HG03025 (cell line): Measurements from ENCODE around the gene HDDC2.
"Not testable (repeated sequence)": the region's sequence is repeated elsewhere in the genome, so short reads cannot be mapped to it uniquely, and the experiment has no call there.

Experiments used
- ATAC-seq: cut with Tn5 transposase; IDR thresholded peaks from one replicate; pipeline ENCODE4 v1.9.1; 2021; ENCODE audit warnings: mild to moderate bottlenecking, moderate library complexity; ENCODE audit not compliant: unreplicated experiment, low FRiP score

HDDC2 gene

GRCh38 chr6:125307150-125307838 lies 5.5 kb upstream of the HDDC2 start:
- ATAC-seq: no peak

DNA sequence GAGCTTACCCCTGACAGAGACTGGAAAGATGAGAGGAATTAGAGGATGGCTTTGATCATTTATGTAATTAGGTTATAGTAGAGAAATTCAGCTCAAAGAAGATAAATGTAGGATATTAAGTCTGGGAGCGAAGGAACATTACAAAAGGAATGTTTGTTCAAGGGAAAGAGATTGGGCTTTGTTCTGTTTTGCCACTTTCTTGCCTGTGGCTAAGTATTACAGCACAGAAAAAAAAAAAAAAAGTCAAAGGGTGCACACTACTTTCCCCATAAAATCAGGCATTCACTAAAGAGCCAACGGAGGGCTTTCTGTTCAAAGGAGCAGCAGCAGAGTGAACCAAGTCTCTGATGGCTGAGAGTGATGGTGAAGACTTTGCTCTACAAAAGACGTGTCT lies 5.0 kb upstream of the HDDC2 start:
- no peak for ATAC-seq

DNA sequence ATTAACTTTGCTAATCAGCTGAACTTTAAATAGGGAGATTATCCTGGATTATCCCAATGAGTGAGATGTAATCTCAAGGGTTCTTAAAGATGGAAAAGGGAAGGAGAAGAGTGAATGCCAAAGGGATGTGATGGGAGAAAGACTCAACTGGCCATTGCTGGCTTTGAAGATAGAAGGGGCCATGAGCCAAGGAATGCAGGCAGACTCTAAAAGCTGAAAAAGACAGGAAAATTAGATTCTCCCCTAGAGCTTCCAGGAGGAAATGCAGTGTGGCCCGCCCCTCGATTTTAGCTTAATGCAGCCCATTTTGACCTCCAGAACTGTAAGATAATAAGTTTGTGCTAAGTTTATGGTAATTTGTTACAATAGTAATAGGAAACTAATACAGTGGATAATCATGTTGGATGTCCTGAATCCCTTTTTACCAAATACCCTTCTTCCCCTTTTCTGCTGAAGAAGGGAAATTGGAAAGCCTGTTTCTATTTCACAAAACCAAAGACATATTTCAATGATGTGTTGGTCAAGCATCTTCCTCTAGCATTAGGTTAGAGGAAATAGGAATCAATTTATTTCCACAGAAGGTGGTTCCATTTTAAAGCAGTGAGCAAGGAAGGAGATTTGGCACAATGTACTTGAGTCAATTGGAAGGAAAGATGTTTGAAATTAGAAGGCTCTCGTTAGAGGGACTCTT lies 3.3 kb upstream of the HDDC2 start:
- ATAC-seq: no peak

DNA sequence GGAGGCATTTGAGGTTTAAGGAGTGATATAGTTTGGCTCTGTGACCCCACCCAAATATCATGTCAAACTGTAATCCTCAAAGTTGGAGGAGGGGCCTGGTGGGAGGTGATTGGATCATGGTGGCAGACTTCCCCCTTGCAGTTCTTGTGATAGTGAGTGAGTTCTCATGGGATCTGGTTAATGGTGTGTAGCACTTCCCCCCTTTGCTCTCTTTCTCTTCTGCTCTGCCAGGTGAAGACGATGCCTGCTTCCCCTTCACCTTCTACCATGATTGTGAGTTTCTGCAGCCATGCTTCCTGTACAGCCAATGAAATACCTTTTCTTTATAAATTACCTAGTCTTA lies 1.7 kb upstream of the HDDC2 start:
- no peak for ATAC-seq

- ATAC-seq: no peak
Observed at GRCh38 chr6:125302840-125303511, 1.2 kb upstream of the HDDC2 start.

- no peak for ATAC-seq
Observed at GRCh38 chr6:125300992-125301434, 754 bp downstream of the HDDC2 start.

DNA sequence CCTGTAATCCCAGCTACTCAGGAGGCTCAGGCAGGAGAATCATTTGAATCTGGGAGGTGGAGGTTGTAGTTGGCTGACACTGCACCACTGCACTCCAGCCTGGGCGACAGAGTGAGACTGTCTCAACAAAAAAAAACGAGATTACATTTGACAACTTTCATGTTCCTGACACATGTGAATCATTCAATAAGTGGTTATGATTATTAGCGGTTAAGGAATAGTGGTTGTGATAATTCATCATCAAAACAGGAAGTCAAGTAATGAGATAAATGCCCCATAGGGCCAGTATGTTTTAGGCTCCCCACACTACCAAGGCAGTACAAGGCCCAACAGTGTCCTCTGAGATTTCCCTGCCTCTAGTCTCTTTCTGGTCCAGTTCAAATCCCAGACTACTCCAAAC lies 2.5 kb downstream of the HDDC2 start:
- ATAC-seq: no peak

DNA sequence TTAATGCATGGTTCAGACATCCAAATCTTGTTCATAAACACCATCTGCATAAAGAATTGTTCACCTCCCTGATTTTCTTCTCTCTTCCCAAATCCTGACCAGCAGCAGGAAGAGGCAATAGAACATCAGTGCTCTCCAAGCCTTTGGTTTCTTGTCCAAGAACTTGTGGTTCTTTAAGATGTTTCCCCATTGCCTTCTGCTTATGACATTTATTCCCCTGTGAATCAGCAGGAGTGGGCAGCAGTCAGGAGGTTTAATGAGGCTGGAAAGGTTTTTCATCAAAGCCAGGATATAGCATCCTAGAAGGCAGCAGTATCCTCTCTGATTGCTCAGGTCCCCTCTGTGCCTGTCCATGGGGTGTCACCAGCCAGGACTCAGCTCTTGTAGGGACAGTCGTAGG lies 5.3 kb downstream of the HDDC2 start:
- ATAC-seq: no peak

- ATAC-seq: no peak
Observed at GRCh38 chr6:125294925-125295324, 6.8 kb downstream of the HDDC2 start.

DNA sequence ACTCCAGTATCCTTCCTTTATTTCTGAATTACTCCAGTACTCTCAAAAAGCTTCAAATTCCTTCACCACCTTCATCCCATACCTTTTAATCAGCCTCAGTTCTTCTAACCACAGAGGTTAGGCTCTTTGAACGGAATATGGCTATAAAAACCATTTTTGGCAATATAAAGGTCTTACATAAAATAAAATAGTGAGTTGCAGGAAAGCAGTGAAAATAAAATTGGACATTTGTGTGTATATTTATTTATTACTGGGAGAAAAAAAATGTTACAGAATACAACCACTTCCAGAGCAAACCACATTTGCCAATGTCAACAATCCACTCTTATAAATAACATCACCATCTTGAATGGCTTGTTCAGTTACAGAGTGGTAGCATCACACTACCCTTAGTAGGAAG lies 7.7 kb downstream of the HDDC2 start:
- no peak for ATAC-seq

DNA sequence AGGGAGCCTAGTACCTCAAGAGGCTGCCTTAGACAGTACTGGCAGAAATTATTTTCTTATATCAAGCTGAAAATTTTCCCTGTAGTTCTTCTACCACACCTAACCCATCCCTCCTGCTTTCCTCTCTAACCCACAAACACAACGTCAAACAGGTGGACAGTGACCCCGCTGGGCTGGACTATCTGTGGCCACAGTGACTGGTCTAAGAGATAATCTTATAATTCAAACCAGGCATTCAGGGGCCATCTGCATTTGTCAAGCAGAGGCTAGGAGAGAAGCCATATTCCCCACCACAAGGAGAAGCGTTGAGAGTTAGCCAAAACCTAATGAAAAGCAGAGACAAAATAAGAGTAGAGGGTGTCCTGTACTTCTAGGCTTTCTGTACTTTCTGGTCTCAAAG lies 8.2 kb downstream of the HDDC2 start:
- no peak for ATAC-seq

DNA sequence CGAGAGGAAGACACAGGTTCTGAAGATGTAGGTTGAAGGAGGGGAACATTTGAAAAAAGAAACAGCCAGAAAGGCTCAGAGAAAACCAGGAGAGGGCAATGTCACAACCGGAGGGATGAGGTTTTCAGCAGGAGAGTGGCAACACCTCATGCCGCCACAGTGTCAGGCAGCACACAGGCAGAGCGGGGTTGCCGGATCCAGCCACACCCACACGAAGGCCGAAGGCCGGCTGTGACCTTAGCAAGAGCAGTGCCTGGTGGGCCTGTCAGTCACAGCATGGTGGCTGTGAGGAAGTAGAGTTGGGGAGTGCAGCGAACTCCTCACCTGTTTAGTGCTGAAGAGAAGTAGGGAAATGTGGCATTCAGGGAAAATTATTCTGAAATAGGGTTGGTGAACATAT lies 14.0 kb downstream of the HDDC2 start:
- no peak for ATAC-seq

DNA sequence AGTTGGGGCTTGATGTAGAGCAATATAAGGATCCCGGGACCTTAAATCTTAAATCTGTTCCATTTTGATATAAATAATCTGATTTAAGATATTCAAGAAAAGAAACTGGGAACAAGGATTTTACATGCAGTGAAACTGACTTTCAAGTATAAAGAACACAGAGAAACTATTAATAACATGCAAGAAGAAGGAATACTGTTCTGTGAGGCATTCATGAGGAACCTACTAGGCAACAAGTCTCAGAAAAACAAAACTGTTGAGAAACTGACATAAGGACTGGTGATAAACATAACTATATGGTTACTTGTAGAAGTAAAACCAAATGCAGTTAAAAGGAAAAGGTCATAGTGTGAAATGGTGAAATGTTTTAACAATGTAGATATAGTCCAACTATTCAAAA lies 15.8 kb downstream of the HDDC2 start:
- no peak for ATAC-seq

DNA sequence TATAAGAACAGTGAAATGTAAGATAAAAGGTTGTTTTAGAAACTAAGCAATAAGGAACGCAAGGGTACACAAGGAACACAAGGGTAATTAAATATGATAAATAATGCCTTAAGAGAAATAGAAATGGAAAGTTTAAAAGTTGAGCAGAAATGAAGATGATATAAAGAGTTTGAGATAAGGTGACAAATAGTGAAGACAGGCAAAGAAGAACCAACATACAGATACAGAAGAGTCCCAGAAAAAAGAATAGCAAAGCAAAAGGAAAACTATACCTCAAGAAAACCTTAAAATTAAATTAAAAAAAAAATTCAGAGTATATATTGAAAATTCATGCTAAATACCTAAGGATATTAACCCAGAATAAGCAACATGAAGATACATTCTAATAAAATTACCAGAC lies 16.4 kb downstream of the HDDC2 start:
- no peak for ATAC-seq

- ATAC-seq: not testable (repeated sequence)
Observed at GRCh38 chr6:125282470-125282869, 19.3 kb downstream of the HDDC2 start.

DNA sequence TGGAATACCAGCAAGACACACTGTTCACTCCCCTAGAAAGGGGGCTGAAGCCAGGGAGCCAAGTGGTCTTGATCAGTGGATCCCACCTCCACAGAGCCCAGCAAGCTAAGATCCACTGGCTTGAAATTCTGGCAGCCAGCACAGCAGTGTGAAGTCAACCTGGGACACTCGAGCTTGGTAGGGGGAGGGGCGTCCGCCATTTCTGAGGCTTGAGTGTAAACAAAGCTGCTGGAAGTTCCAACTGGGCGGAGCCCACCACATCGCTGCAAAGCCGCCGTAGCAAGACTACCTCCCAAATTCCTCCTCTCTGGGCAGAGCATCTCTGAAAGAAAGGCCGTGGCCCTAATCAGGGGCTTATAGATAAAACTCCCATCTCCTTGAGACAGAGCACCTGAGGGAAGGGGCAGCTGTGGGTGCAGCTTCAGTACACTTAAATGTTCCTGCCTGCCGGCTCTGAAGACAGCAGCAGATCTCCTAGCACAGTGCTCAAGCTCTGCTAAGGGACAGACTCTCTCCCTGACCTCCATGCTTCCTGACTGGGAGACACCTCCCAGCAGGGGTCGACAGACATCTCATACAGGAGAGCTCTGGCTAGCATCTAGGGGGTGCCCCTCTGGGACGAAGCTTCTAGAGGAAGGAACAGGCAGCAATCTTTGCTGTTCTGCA lies 21.3 kb downstream of the HDDC2 start:
- ATAC-seq: not testable (repeated sequence)

GRCh38 chr6:125279961-125280360 lies 21.8 kb downstream of the HDDC2 start:
- no peak for ATAC-seq

GRCh38 chr6:125277838-125278237 lies 23.9 kb downstream of the HDDC2 start:
- no peak for ATAC-seq

GRCh38 chr6:125275779-125276178 lies 26.0 kb downstream of the HDDC2 start:
- ATAC-seq: no peak

DNA sequence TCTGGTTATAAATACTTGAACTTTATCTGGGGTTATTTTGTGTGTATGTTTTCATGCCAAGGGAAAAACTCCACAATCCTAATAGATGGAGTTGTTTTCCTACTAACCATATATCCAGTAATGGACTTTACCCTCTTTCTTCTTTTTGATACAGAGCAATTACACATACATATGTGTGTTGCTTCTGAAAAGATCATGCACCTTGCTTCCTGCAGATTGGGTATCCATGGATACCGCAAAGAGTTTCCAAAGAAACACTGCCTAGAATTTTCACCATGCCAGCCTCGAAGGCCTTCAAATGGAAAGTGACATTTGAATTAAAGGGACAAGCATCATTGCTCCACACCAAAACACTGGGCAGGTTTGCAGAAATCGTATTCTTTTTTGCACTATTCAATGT lies 26.8 kb downstream of the HDDC2 start:
- no peak for ATAC-seq

DNA sequence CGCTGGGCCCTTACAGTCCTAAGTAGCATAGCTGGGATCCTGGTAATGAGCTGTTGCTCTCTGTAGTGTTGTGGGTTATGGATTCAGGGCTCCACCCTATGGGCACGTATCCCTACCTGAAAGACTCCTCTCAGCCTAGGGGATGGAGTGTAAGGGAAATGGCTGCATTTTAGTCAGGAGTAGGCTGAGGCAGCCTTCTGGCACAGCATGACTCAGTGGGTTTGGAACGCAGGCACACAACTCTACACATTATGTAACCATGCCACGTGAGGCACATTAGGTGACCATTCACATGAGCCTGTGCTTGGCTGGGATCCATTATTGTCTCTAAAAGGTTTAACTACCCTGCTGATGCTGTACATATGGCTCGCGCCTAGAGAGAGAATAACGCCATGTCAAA lies 27.8 kb downstream of the HDDC2 start:
- no peak for ATAC-seq
